HEK293 (cell line): ENCODE data around the gene B4GALT2.

ENCODE experiments used
- HOXA7 ChIP-seq: sonication (generic); formaldehyde crosslinking; IDR thresholded peaks from 2 replicates; pipeline ENCODE4 v1.8.1; 2022; ENCODE audit warnings: missing genetic modification reagents, borderline replicate concordance
- KLF1 ChIP-seq: fragments of 450-650 bp; formaldehyde crosslinking; IDR thresholded peaks from 2 replicates; pipeline ENCODE4 v1.5.1; 2016; ENCODE audit warnings: missing biosample characterization, missing genetic modification characterization
- KLF7 ChIP-seq: fragments of 450-650 bp; formaldehyde crosslinking; IDR thresholded peaks from 2 replicates; pipeline ENCODE4 v1.5.1; 2016; ENCODE audit warnings: missing biosample characterization, missing genetic modification characterization, borderline replicate concordance
- KLF8 ChIP-seq: fragments of 450-650 bp; formaldehyde crosslinking; IDR thresholded peaks from 2 replicates; pipeline ENCODE4 v1.5.1; 2016; ENCODE audit warnings: missing biosample characterization, missing genetic modification characterization
- RBAK ChIP-seq: fragments of 450-650 bp; formaldehyde crosslinking; IDR thresholded peaks from 2 replicates; pipeline ENCODE4 v1.5.1; 2016; ENCODE audit warnings: missing biosample characterization, missing genetic modification characterization
- TCF7L2 ChIP-seq: IDR thresholded peaks from 2 replicates; pipeline ENCODE4 v1.6.1; 2011; ENCODE audit warnings: low read depth, mild to moderate bottlenecking, inconsistent platforms, low read length, moderate library complexity, borderline replicate concordance
- TRIM28 ChIP-seq: IDR thresholded peaks from 2 replicates; pipeline ENCODE4 v1.6.1; 2011; ENCODE audit warnings: low read length, control low read depth, borderline replicate concordance
- YY1 ChIP-seq: fragments of 450-650 bp; formaldehyde crosslinking; IDR thresholded peaks from 2 replicates; pipeline ENCODE4 v1.5.1; 2018; ENCODE audit warnings: missing biosample characterization, missing genetic modification characterization
- ZBTB20 ChIP-seq: fragments of 450-650 bp; formaldehyde crosslinking; IDR thresholded peaks from 2 replicates; pipeline ENCODE4 v1.5.1; 2016; ENCODE audit warnings: missing biosample characterization, missing genetic modification characterization
- ZBTB48 ChIP-seq: fragments of 450-650 bp; formaldehyde crosslinking; IDR thresholded peaks from 2 replicates; pipeline ENCODE4 v1.5.1; 2016; ENCODE audit warnings: missing biosample characterization, missing genetic modification characterization
- ZFHX2 ChIP-seq: fragments of 450-650 bp; formaldehyde crosslinking; conservative IDR thresholded peaks from 2 replicates; pipeline ENCODE4 v1.5.1; 2016; ENCODE audit warnings: missing biosample characterization, missing genetic modification characterization
- ZFP37 ChIP-seq: fragments of 450-650 bp; formaldehyde crosslinking; IDR thresholded peaks from 2 replicates; pipeline ENCODE4 v1.5.1; 2016; ENCODE audit warnings: missing biosample characterization, missing genetic modification characterization
- ZNF16 ChIP-seq: fragments of 450-650 bp; formaldehyde crosslinking; IDR thresholded peaks from 2 replicates; pipeline ENCODE4 v1.5.1; 2016; ENCODE audit warnings: low read depth, missing biosample characterization, missing genetic modification characterization
- ZNF2 ChIP-seq: fragments of 450-650 bp; formaldehyde crosslinking; IDR thresholded peaks from 2 replicates; pipeline ENCODE4 v1.5.1; 2016; ENCODE audit warnings: missing biosample characterization, missing genetic modification characterization
- ZNF223 ChIP-seq: fragments of 450-650 bp; formaldehyde crosslinking; IDR thresholded peaks from 2 replicates; pipeline ENCODE4 v1.5.1; 2016; ENCODE audit warnings: missing biosample characterization, missing genetic modification characterization
- ZNF23 ChIP-seq: fragments of 450-650 bp; formaldehyde crosslinking; IDR thresholded peaks from 2 replicates; pipeline ENCODE4 v1.5.1; 2016; ENCODE audit warnings: missing biosample characterization, missing genetic modification characterization, borderline replicate concordance
- ZNF266 ChIP-seq: fragments of 450-650 bp; formaldehyde crosslinking; IDR thresholded peaks from 2 replicates; pipeline ENCODE4 v1.5.1; 2016; ENCODE audit warnings: missing biosample characterization, missing genetic modification characterization, low read depth
- ZNF335 ChIP-seq: fragments of 450-650 bp; formaldehyde crosslinking; conservative IDR thresholded peaks from 2 replicates; pipeline ENCODE4 v1.5.1; 2016; ENCODE audit warnings: missing biosample characterization, missing genetic modification characterization
- ZNF341 ChIP-seq: fragments of 450-650 bp; formaldehyde crosslinking; IDR thresholded peaks from 2 replicates; pipeline ENCODE4; 2016; ENCODE audit warnings: low read depth, missing biosample characterization, missing genetic modification characterization
- ZNF433 ChIP-seq: fragments of 450-650 bp; formaldehyde crosslinking; IDR thresholded peaks from 2 replicates; pipeline ENCODE4 v1.5.1; 2016; ENCODE audit warnings: missing biosample characterization, missing genetic modification characterization, low read depth
- ZNF501 ChIP-seq: fragments of 450-650 bp; formaldehyde crosslinking; IDR thresholded peaks from 2 replicates; pipeline ENCODE4 v1.5.1; 2016; ENCODE audit warnings: missing biosample characterization, missing genetic modification characterization
- ZNF610 ChIP-seq: fragments of 450-650 bp; formaldehyde crosslinking; IDR thresholded peaks from 2 replicates; pipeline ENCODE4 v1.5.1; 2016; ENCODE audit warnings: missing biosample characterization, missing genetic modification characterization, borderline replicate concordance
- ZNF626 ChIP-seq: fragments of 450-650 bp; sonication (Bioruptor Pico); formaldehyde crosslinking; IDR thresholded peaks from 2 replicates; pipeline ENCODE4 v1.5.1; 2018; ENCODE audit warnings: missing biosample characterization, missing genetic modification characterization, inconsistent platforms
- ZNF670 ChIP-seq: fragments of 450-650 bp; formaldehyde crosslinking; IDR thresholded peaks from 2 replicates; pipeline ENCODE4 v1.5.1; 2016; ENCODE audit warnings: missing biosample characterization, missing genetic modification characterization, low read depth
- ZNF677 ChIP-seq: fragments of 450-650 bp; IDR thresholded peaks from 2 replicates; pipeline ENCODE4 v1.5.0; 2018; ENCODE audit warnings: missing biosample characterization, mild to moderate bottlenecking, missing genetic modification characterization, moderate library complexity
- ZNF76 ChIP-seq: fragments of 450-650 bp; formaldehyde crosslinking; IDR thresholded peaks from 2 replicates; pipeline ENCODE4; 2016; ENCODE audit warnings: low read depth, missing biosample characterization, missing genetic modification characterization, borderline replicate concordance
- ZNF777 ChIP-seq: fragments of 450-650 bp; formaldehyde crosslinking; IDR thresholded peaks from 2 replicates; pipeline ENCODE4 v1.5.1; 2017; ENCODE audit warnings: missing biosample characterization, missing genetic modification characterization, borderline replicate concordance
- TF ChIP-seq, protein P1 (sequence below): fragments of 450-650 bp; formaldehyde crosslinking; IDR thresholded peaks from 2 replicates; pipeline ENCODE4 v1.5.1; 2016; ENCODE audit warnings: missing biosample characterization, missing genetic modification characterization
- TF ChIP-seq, protein P2 (sequence below): fragments of 450-650 bp; IDR thresholded peaks from 2 replicates; pipeline ENCODE4 v1.5.1; 2018; ENCODE audit warnings: missing biosample characterization, missing genetic modification characterization
- TF ChIP-seq, protein P3 (sequence below): fragments of 450-650 bp; formaldehyde crosslinking; IDR thresholded peaks from 2 replicates; pipeline ENCODE4 v1.5.1; 2017; ENCODE audit warnings: missing biosample characterization, missing genetic modification characterization
- TF ChIP-seq, protein P4 (sequence below): fragments of 450-650 bp; formaldehyde crosslinking; IDR thresholded peaks from 2 replicates; pipeline ENCODE4 v1.5.1; 2016; ENCODE audit warnings: missing biosample characterization, missing genetic modification characterization
- TF ChIP-seq, protein P5 (sequence below): sonication (generic); formaldehyde crosslinking; IDR thresholded peaks from 2 replicates; pipeline ENCODE4 v1.8.1; 2022; ENCODE audit warnings: mild to moderate bottlenecking, moderate library complexity, missing genetic modification reagents
- TF ChIP-seq, protein P6 (sequence below): fragments of 450-650 bp; formaldehyde crosslinking; IDR thresholded peaks from 2 replicates; pipeline ENCODE4 v1.5.1; 2016; ENCODE audit warnings: missing biosample characterization, missing genetic modification characterization

The B4GALT2 gene

DNA sequence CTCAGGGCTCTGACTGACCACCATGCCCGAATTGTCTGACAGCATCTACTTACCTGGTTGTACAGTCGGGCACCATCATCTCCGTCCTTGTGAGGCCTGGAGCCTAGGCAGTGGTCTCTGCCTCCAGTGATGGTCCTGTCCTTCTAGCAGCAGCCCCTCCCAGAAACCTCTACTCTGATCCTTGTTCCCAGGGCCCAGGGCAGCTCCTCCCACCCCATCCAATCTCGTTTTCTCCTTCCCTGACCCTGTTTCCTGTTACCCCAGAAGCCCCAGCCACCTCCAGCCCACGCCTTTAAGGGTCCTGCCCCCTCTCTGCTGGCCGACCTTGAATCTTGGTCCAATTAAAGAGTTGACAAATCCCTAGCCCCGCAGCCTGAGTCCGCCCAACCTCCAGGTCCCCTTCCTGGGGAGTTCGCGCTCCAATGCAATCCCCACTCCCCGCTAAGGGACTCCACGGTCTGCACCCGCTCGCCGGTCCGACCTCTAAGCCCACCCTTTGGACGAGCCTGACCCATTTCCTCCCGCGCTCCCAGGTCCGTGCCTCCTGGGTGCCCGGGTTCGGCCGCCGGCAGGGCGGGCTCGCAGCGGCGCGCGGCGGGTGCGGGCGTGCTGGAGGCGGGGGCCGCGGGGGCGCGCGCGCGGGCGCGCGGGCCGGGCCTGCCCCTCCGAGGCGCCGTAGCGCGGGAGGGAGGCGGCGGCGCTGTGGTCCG is at the start of gene B4GALT2 (continued):
- TF ChIP-seq, protein P1, sequence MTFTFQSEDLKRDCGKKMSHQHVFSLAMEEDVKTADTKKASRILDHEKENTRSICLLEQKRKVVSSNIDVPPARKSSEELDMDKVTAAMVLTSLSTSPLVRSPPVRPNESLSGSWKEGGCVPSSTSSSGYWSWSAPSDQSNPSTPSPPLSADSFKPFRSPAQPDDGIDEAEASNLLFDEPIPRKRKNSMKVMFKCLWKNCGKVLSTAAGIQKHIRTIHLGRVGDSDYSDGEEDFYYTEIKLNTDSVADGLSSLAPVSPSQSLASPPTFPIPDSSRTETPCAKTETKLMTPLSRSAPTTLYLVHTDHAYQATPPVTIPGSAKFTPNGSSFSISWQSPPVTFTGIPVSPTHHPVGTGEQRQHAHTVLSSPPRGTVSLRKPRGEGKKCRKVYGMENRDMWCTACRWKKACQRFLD (tag by site-specific recombination) = no peak
- TF ChIP-seq ZNF777 (tag by site-specific recombination) = no peak
- no peak for TF ChIP-seq HOXA7 (CRISPR knock-in tag)
- TF ChIP-seq, protein P2, sequence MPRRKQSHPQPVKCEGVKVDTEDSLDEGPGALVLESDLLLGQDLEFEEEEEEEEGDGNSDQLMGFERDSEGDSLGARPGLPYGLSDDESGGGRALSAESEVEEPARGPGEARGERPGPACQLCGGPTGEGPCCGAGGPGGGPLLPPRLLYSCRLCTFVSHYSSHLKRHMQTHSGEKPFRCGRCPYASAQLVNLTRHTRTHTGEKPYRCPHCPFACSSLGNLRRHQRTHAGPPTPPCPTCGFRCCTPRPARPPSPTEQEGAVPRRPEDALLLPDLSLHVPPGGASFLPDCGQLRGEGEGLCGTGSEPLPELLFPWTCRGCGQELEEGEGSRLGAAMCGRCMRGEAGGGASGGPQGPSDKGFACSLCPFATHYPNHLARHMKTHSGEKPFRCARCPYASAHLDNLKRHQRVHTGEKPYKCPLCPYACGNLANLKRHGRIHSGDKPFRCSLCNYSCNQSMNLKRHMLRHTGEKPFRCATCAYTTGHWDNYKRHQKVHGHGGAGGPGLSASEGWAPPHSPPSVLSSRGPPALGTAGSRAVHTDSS (tag by site-specific recombination) = no peak
- TF ChIP-seq, protein P3, sequence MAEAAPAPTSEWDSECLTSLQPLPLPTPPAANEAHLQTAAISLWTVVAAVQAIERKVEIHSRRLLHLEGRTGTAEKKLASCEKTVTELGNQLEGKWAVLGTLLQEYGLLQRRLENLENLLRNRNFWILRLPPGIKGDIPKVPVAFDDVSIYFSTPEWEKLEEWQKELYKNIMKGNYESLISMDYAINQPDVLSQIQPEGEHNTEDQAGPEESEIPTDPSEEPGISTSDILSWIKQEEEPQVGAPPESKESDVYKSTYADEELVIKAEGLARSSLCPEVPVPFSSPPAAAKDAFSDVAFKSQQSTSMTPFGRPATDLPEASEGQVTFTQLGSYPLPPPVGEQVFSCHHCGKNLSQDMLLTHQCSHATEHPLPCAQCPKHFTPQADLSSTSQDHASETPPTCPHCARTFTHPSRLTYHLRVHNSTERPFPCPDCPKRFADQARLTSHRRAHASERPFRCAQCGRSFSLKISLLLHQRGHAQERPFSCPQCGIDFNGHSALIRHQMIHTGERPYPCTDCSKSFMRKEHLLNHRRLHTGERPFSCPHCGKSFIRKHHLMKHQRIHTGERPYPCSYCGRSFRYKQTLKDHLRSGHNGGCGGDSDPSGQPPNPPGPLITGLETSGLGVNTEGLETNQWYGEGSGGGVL (tag by site-specific recombination) = peak; percentile 16; the same call in 1 of the 2 replicates
- TF ChIP-seq ZNF76 (tag by site-specific recombination) = peak; percentile 85
- TF ChIP-seq KLF1 = no peak
- TF ChIP-seq ZNF501 (tag by site-specific recombination) = no peak
- TF ChIP-seq YY1 (tag by site-specific recombination) = no peak
- no peak for TF ChIP-seq TCF7L2
- TF ChIP-seq ZNF223 (tag by site-specific recombination) = no peak
- no peak for TF ChIP-seq ZNF626 (tag by site-specific recombination)
- peak; percentile 78 for TF ChIP-seq ZFHX2
- no peak for TF ChIP-seq ZNF23 (tag by site-specific recombination)
- no peak for TF ChIP-seq TRIM28
- TF ChIP-seq, protein P4, sequence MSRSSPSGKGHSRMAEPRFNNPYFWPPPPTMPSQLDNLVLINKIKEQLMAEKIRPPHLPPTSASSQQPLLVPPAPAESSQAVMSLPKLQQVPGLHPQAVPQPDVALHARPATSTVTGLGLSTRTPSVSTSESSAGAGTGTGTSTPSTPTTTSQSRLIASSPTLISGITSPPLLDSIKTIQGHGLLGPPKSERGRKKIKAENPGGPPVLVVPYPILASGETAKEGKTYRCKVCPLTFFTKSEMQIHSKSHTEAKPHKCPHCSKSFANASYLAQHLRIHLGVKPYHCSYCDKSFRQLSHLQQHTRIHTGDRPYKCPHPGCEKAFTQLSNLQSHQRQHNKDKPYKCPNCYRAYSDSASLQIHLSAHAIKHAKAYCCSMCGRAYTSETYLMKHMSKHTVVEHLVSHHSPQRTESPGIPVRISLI (tag by site-specific recombination) = no peak
- no peak for TF ChIP-seq ZNF2
- TF ChIP-seq KLF8 (tag by site-specific recombination) = peak; percentile 34; the same call in 1 of the 2 replicates
- TF ChIP-seq ZNF266 (tag by site-specific recombination) = no peak
- TF ChIP-seq, protein P5, sequence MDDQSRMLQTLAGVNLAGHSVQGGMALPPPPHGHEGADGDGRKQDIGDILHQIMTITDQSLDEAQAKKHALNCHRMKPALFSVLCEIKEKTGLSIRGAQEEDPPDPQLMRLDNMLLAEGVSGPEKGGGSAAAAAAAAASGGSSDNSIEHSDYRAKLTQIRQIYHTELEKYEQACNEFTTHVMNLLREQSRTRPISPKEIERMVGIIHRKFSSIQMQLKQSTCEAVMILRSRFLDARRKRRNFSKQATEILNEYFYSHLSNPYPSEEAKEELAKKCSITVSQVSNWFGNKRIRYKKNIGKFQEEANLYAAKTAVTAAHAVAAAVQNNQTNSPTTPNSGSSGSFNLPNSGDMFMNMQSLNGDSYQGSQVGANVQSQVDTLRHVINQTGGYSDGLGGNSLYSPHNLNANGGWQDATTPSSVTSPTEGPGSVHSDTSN = no peak
- TF ChIP-seq ZNF341 = no peak
- no peak for TF ChIP-seq ZNF610 (tag by site-specific recombination)
- TF ChIP-seq ZFP37 (tag by site-specific recombination) = no peak
- no peak for TF ChIP-seq ZNF16 (tag by site-specific recombination)
- peak; percentile 62; the same call in 1 of the 2 replicates for TF ChIP-seq ZBTB48
- no peak for TF ChIP-seq RBAK (tag by site-specific recombination)
- 0 out of 2 replicates have a peak, but pooled peaks have one; percentile 23 for TF ChIP-seq KLF7 (tag by site-specific recombination)
- TF ChIP-seq ZNF335 = peak; percentile 59
- no peak for TF ChIP-seq ZNF670
- no peak for TF ChIP-seq ZNF433 (tag by site-specific recombination)
- TF ChIP-seq ZBTB20 (tag by site-specific recombination) = peak; percentile 100
- TF ChIP-seq, protein P6, sequence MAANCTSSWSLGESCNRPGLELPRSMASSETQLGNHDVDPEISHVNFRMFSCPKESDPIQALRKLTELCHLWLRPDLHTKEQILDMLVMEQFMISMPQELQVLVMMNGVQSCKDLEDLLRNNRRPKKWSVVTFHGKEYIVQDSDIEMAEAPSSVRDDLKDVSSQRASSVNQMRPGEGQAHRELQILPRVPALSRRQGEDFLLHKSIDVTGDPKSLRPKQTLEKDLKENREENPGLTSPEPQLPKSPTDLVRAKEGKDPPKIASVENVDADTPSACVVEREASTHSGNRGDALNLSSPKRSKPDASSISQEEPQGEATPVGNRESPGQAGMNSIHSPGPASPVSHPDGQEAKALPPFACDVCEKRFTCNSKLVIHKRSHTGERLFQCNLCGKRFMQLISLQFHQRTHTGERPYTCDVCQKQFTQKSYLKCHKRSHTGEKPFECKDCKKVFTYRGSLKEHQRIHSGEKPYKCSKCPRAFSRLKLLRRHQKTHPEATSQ (tag by site-specific recombination) = no peak
- no peak for TF ChIP-seq ZNF677 (tag by site-specific recombination)
